Activated CD8-positive, alpha-beta memory T cell treated with anti-CD3 and anti-CD28 coated beads, Interleukin-2, amount 50 U/mL, for 24 hours (primary cell): Measurements from ENCODE around the gene FAM174B.

Experiments used
- DNase-seq: peaks from one replicate; pipeline ENCODE4 v3.0.0-alpha.2; 2020; ENCODE audit errors: extremely low read depth

The FAM174B gene

GRCh38 chr15:92600856-92601255, 54.7 kb downstream of the FAM174B start:
- no peak for DNase-seq

- DNase-seq: no peak
Measured at GRCh38 chr15:92599394-92599970, 56.1 kb downstream of the FAM174B start.

GRCh38 chr15:92597548-92597947, 58.0 kb downstream of the FAM174B start:
- DNase-seq: no peak

- DNase-seq: no peak
Measured at GRCh38 chr15:92596623-92597022, 59.0 kb downstream of the FAM174B start.

- no peak for DNase-seq
Measured at GRCh38 chr15:92595506-92596381, 59.8 kb downstream of the FAM174B start.

GRCh38 chr15:92591275-92591674, 64.3 kb downstream of the FAM174B start:
- DNase-seq: no peak

- no peak for DNase-seq
Measured at GRCh38 chr15:92586966-92587365, 68.6 kb downstream of the FAM174B start.

- DNase-seq: no peak
Measured at GRCh38 chr15:92586383-92586942, 69.1 kb downstream of the FAM174B start.

- DNase-seq: no peak
Measured at GRCh38 chr15:92584105-92584504, 71.5 kb downstream of the FAM174B start.

- DNase-seq: no peak
Measured at GRCh38 chr15:92583096-92584034, 72.2 kb downstream of the FAM174B start.

GRCh38 chr15:92582206-92582605, 73.4 kb downstream of the FAM174B start:
- no peak for DNase-seq

- no peak for DNase-seq
Measured at GRCh38 chr15:92580933-92581445, 74.6 kb downstream of the FAM174B start.

GRCh38 chr15:92580521-92580920, 75.1 kb downstream of the FAM174B start:
- DNase-seq: no peak

- no peak for DNase-seq
Measured at GRCh38 chr15:92579931-92580470, 75.6 kb downstream of the FAM174B start.

GRCh38 chr15:92579486-92579885, 76.1 kb downstream of the FAM174B start:
- no peak for DNase-seq

GRCh38 chr15:92578096-92578835, 77.3 kb downstream of the FAM174B start:
- DNase-seq: no peak

GRCh38 chr15:92576597-92577200, 78.9 kb downstream of the FAM174B start:
- no peak for DNase-seq

GRCh38 chr15:92574566-92574965, 81.0 kb downstream of the FAM174B start:
- no peak for DNase-seq

GRCh38 chr15:92574161-92574560, 81.4 kb downstream of the FAM174B start:
- DNase-seq: no peak

GRCh38 chr15:92571824-92572223, 83.8 kb downstream of the FAM174B start:
- DNase-seq: no peak
